ENCODE results near the gene HPS5. TPM values are rescaled to one million over a fixed set of nuclear protein-coding genes. Genes with fewer than 3 reads are reported as not detected.

The HPS5 gene
- total RNA-seq, 2 experiments from 2014 or later = 23.0 to 29.9 TPM

- Histone ChIP-seq H3K4me2 (ENCODE audit: low read length) (no peak overlapping the region), H3K9me2 (ENCODE audit: insufficient read depth, low read length) (no peaks in the 10 kb centered on the region), H3K27ac (ENCODE audit: low read depth, low read length, poor library complexity, severe bottlenecking) (no peak overlapping the region), H3K36me3 (ENCODE audit: insufficient read depth, low read length) (no peaks in the 10 kb centered on the region), H3K4me3 (ENCODE audit: low read depth, low read length, poor library complexity, severe bottlenecking) (no peak overlapping the region), H4K20me1 (ENCODE audit: insufficient read depth, low read length) (no peaks in the 10 kb centered on the region), H3K79me2 (ENCODE audit: insufficient read depth, low read depth, low read length) (no peaks in the 10 kb centered on the region), H3K4me1 (ENCODE audit: insufficient read depth, low read length, poor library complexity, severe bottlenecking) (no peaks in the 10 kb centered on the region), H2AFZ (ENCODE audit: low read length) (no peak overlapping the region), H3K9me3 (ENCODE audit: low read length) (no peaks in the 10 kb centered on the region)
- DNase-seq (ENCODE audit: low spot score) = no peak
- POLR2A ChIA-PET = interaction anchor here (1.2 kb wide), 1 partner anchor 9 kb away, joined by 3 read pairs; no protein-coding TSS in a partner anchor
- no peak for TF ChIP-seq EZH2phosphoT487 (IDR thresholded peaks at IDR 0.05; ENCODE audit: borderline replicate concordance, low read depth, low read length)
- no peak for TF ChIP-seq CTCF (conservative IDR thresholded peaks at IDR 0.05; ENCODE audit: low read length)
- intact Hi-C loops (cut with micrococcal nuclease; ENCODE audit: unreplicated experiment) = no loop called here
- BruUV-seq (replicated peaks) = no TSS peak
- CTCF ChIA-PET (ENCODE audit: unreplicated experiment) = no interaction called here
These were observed 62.7 kb downstream of the HPS5 start for GRCh38 chr11:18259259-18259658.

DNA sequence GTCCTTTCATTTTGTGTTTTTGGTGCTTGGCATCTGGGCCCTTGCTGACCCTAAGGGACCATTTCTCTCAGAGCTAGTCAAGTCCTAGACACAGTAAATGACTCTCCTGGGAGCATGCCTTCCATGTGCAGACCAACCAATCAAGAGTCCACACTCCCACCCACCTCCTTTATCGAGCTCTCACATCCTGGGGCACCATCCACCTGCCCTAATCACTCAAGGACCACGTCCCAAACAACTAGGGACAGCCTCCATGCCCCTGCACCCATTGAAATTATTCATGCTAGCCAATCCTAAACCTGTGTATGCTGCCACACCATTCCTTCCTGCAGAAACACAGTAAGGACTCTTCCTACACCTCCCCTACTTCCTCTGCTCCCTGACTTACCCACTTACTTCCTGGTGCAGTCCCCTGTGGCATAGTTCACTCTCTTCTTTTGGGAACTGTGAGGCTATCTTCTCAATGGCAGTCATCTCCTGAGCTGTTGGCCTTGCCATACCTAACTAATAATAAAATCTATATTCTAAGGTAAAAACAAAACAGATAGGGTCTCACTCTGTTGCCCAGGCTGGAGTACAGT lies 67.1 kb downstream of the HPS5 start:
- DNase-seq (ENCODE audit: low spot score) = no peak
- Histone ChIP-seq H3K4me3 (ENCODE audit: low read depth, low read length, poor library complexity, severe bottlenecking) (no peak overlapping the region), H3K27ac (ENCODE audit: low read depth, low read length, poor library complexity, severe bottlenecking) (no peak overlapping the region), H3K9me2 (ENCODE audit: insufficient read depth, low read length) (no peaks in the 10 kb centered on the region), H3K9me3 (ENCODE audit: low read length) (no peaks in the 10 kb centered on the region), H3K4me1 (ENCODE audit: insufficient read depth, low read length, poor library complexity, severe bottlenecking) (no peaks in the 10 kb centered on the region), H3K4me2 (ENCODE audit: low read length) (no peak overlapping the region), H4K20me1 (ENCODE audit: insufficient read depth, low read length) (no peaks in the 10 kb centered on the region), H3K36me3 (ENCODE audit: insufficient read depth, low read length) (no peaks in the 10 kb centered on the region), H2AFZ (ENCODE audit: low read length) (no peak overlapping the region), H3K79me2 (ENCODE audit: insufficient read depth, low read depth, low read length) (no peaks in the 10 kb centered on the region)
- BruUV-seq (replicated peaks) = no TSS peak
- ChIA-PET POLR2A (interaction anchor here (0.6 kb wide), 1 partner anchor 467 kb away, joined by 5 read pairs; no protein-coding TSS in a partner anchor), CTCF (ENCODE audit: unreplicated experiment) (no interaction called here)
- intact Hi-C loops (cut with micrococcal nuclease; ENCODE audit: unreplicated experiment) = no loop called here
- no peak for TF ChIP-seq CTCF (conservative IDR thresholded peaks at IDR 0.05; ENCODE audit: low read length)
- TF ChIP-seq EZH2phosphoT487 (IDR thresholded peaks at IDR 0.05; ENCODE audit: borderline replicate concordance, low read depth, low read length) = no peak

- Histone ChIP-seq H3K27ac (ENCODE audit: low read depth, low read length, poor library complexity, severe bottlenecking) (no peak overlapping the region), H2AFZ (ENCODE audit: low read length) (no peak overlapping the region), H4K20me1 (ENCODE audit: insufficient read depth, low read length) (no peaks in the 10 kb centered on the region), H3K79me2 (ENCODE audit: insufficient read depth, low read depth, low read length) (no peaks in the 10 kb centered on the region), H3K9me3 (ENCODE audit: low read length) (no peaks in the 10 kb centered on the region), H3K4me3 (ENCODE audit: low read depth, low read length, poor library complexity, severe bottlenecking) (no peak overlapping the region), H3K4me2 (ENCODE audit: low read length) (no peak overlapping the region), H3K36me3 (ENCODE audit: insufficient read depth, low read length) (no peaks in the 10 kb centered on the region), H3K4me1 (ENCODE audit: insufficient read depth, low read length, poor library complexity, severe bottlenecking) (no peaks in the 10 kb centered on the region), H3K9me2 (ENCODE audit: insufficient read depth, low read length) (no peaks in the 10 kb centered on the region)
- ChIA-PET CTCF (ENCODE audit: unreplicated experiment) (no interaction called here), POLR2A (interaction anchor here (2.0 kb wide), 1 partner anchor 10 kb away, joined by 7 read pairs; no protein-coding TSS in a partner anchor)
- no peak for TF ChIP-seq EZH2phosphoT487 (IDR thresholded peaks at IDR 0.05; ENCODE audit: borderline replicate concordance, low read depth, low read length)
- no peak for DNase-seq (ENCODE audit: low spot score)
- intact Hi-C loops (cut with micrococcal nuclease; ENCODE audit: unreplicated experiment) = no loop called here
- BruUV-seq (replicated peaks) = no TSS peak
These were observed 68.1 kb downstream of the HPS5 start for GRCh38 chr11:18253778-18254338.

Data from OCI-LY7 (cell line).